Measurements from ENCODE around the gene CPED1.

CPED1 gene

GRCh38 chr7:120992272-120992964, 3.9 kb downstream of the CPED1 start:
- peaks cover 54% of the 10 kb centered on the region for H3K4me1 ChIP-seq (ENCODE audit: control insufficient read depth, insufficient read depth, low read length)
- H3K9ac ChIP-seq (ENCODE audit: low read depth, low read length) = peak overlapping the region; percentile 87
- no peaks in the 10 kb centered on the region for H3K36me3 ChIP-seq (ENCODE audit: insufficient read depth, low read length)
- H3K27me3 ChIP-seq (ENCODE audit: control insufficient read depth, insufficient read depth, low read length) = no peaks in the 10 kb centered on the region
- no peaks in the 10 kb centered on the region for H3K9me3 ChIP-seq (replicated peaks; ENCODE audit: low read length)
- peak overlapping the region; percentile 88 for H3K4me2 ChIP-seq (ENCODE audit: low read length)
- H3K4me3 ChIP-seq (ENCODE audit: low read length) = peak overlapping the region; percentile 70

GRCh38 chr7:120992965-120993494, 4.5 kb downstream of the CPED1 start:
- no peaks in the 10 kb centered on the region for H3K36me3 ChIP-seq (ENCODE audit: insufficient read depth, low read length)
- H3K27me3 ChIP-seq (ENCODE audit: control insufficient read depth, insufficient read depth, low read length) = no peaks in the 10 kb centered on the region
- H3K9ac ChIP-seq (ENCODE audit: low read depth, low read length) = peak overlapping the region; percentile 87
- peaks cover 51% of the 10 kb centered on the region for H3K4me1 ChIP-seq (ENCODE audit: control insufficient read depth, insufficient read depth, low read length)
- peak overlapping the region; percentile 70 for H3K4me3 ChIP-seq (ENCODE audit: low read length)
- H3K4me2 ChIP-seq (ENCODE audit: low read length) = peak overlapping the region; percentile 88
- H3K9me3 ChIP-seq (replicated peaks; ENCODE audit: low read length) = no peaks in the 10 kb centered on the region

GRCh38 chr7:120993553-120994191, 5.2 kb downstream of the CPED1 start:
- Histone ChIP-seq H3K27me3 (ENCODE audit: control insufficient read depth, insufficient read depth, low read length) (no peaks in the 10 kb centered on the region), H3K4me3 (ENCODE audit: low read length) (peak overlapping the region; percentile 18), H3K4me1 (ENCODE audit: control insufficient read depth, insufficient read depth, low read length) (peaks cover 48% of the 10 kb centered on the region), H3K4me2 (ENCODE audit: low read length) (peak overlapping the region; percentile 88), H3K9ac (ENCODE audit: low read depth, low read length) (no peak overlapping the region), H3K9me3 (replicated peaks; ENCODE audit: low read length) (no peaks in the 10 kb centered on the region), H3K36me3 (ENCODE audit: insufficient read depth, low read length) (no peaks in the 10 kb centered on the region)

- H3K9me3 ChIP-seq (replicated peaks; ENCODE audit: low read length) = no peaks in the 10 kb centered on the region
- no peak overlapping the region for H3K4me3 ChIP-seq (ENCODE audit: low read length)
- H3K9ac ChIP-seq (ENCODE audit: low read depth, low read length) = no peak overlapping the region
- H3K27me3 ChIP-seq (ENCODE audit: control insufficient read depth, insufficient read depth, low read length) = no peaks in the 10 kb centered on the region
- H3K36me3 ChIP-seq (ENCODE audit: insufficient read depth, low read length) = no peaks in the 10 kb centered on the region
- H3K4me1 ChIP-seq (ENCODE audit: control insufficient read depth, insufficient read depth, low read length) = peaks cover 48% of the 10 kb centered on the region
- no peak overlapping the region for H3K4me2 ChIP-seq (ENCODE audit: low read length)
Observed at GRCh38 chr7:120994512-120995410, 6.2 kb downstream of the CPED1 start.

GRCh38 chr7:120995654-120996053, 7.1 kb downstream of the CPED1 start:
- Histone ChIP-seq H3K9ac (ENCODE audit: low read depth, low read length) (no peak overlapping the region), H3K4me1 (ENCODE audit: control insufficient read depth, insufficient read depth, low read length) (peaks cover 50% of the 10 kb centered on the region), H3K36me3 (ENCODE audit: insufficient read depth, low read length) (no peaks in the 10 kb centered on the region), H3K4me2 (ENCODE audit: low read length) (no peak overlapping the region), H3K4me3 (ENCODE audit: low read length) (no peak overlapping the region), H3K27me3 (ENCODE audit: control insufficient read depth, insufficient read depth, low read length) (no peaks in the 10 kb centered on the region), H3K9me3 (replicated peaks; ENCODE audit: low read length) (no peaks in the 10 kb centered on the region)

GRCh38 chr7:120996333-120996987, 7.9 kb downstream of the CPED1 start:
- H3K27me3 ChIP-seq (ENCODE audit: control insufficient read depth, insufficient read depth, low read length) = no peaks in the 10 kb centered on the region
- peak overlapping the region; percentile 28 for H3K4me2 ChIP-seq (ENCODE audit: low read length)
- H3K9me3 ChIP-seq (replicated peaks; ENCODE audit: low read length) = no peaks in the 10 kb centered on the region
- no peak overlapping the region for H3K4me3 ChIP-seq (ENCODE audit: low read length)
- H3K4me1 ChIP-seq (ENCODE audit: control insufficient read depth, insufficient read depth, low read length) = peaks cover 53% of the 10 kb centered on the region
- H3K9ac ChIP-seq (ENCODE audit: low read depth, low read length) = no peak overlapping the region
- no peaks in the 10 kb centered on the region for H3K36me3 ChIP-seq (ENCODE audit: insufficient read depth, low read length)

- Histone ChIP-seq H3K36me3 (ENCODE audit: insufficient read depth, low read length) (no peaks in the 10 kb centered on the region), H3K4me2 (ENCODE audit: low read length) (no peak overlapping the region), H3K9me3 (replicated peaks; ENCODE audit: low read length) (no peaks in the 10 kb centered on the region), H3K27me3 (ENCODE audit: control insufficient read depth, insufficient read depth, low read length) (no peaks in the 10 kb centered on the region), H3K4me3 (ENCODE audit: low read length) (no peak overlapping the region), H3K9ac (ENCODE audit: low read depth, low read length) (no peak overlapping the region), H3K4me1 (ENCODE audit: control insufficient read depth, insufficient read depth, low read length) (peaks cover 57% of the 10 kb centered on the region)
Observed at GRCh38 chr7:120996988-120997345, 8.5 kb downstream of the CPED1 start.

- Histone ChIP-seq H3K9me3 (replicated peaks; ENCODE audit: low read length) (no peaks in the 10 kb centered on the region), H3K4me2 (ENCODE audit: low read length) (no peak overlapping the region), H3K4me1 (ENCODE audit: control insufficient read depth, insufficient read depth, low read length) (peaks cover 57% of the 10 kb centered on the region), H3K27me3 (ENCODE audit: control insufficient read depth, insufficient read depth, low read length) (no peaks in the 10 kb centered on the region), H3K9ac (ENCODE audit: low read depth, low read length) (no peak overlapping the region), H3K36me3 (ENCODE audit: insufficient read depth, low read length) (no peaks in the 10 kb centered on the region), H3K4me3 (ENCODE audit: low read length) (no peak overlapping the region)
Observed at GRCh38 chr7:120997882-120998474, 9.5 kb downstream of the CPED1 start.

GRCh38 chr7:120998520-120998919, 10.0 kb downstream of the CPED1 start:
- H3K9ac ChIP-seq (ENCODE audit: low read depth, low read length) = no peak overlapping the region
- H3K4me1 ChIP-seq (ENCODE audit: control insufficient read depth, insufficient read depth, low read length) = peaks cover 57% of the 10 kb centered on the region
- no peak overlapping the region for H3K4me3 ChIP-seq (ENCODE audit: low read length)
- H3K27me3 ChIP-seq (ENCODE audit: control insufficient read depth, insufficient read depth, low read length) = no peaks in the 10 kb centered on the region
- H3K9me3 ChIP-seq (replicated peaks; ENCODE audit: low read length) = no peaks in the 10 kb centered on the region
- H3K36me3 ChIP-seq (ENCODE audit: insufficient read depth, low read length) = no peaks in the 10 kb centered on the region
- H3K4me2 ChIP-seq (ENCODE audit: low read length) = no peak overlapping the region

GRCh38 chr7:120998996-120999565, 10.6 kb downstream of the CPED1 start:
- Histone ChIP-seq H3K4me2 (ENCODE audit: low read length) (no peak overlapping the region), H3K36me3 (ENCODE audit: insufficient read depth, low read length) (no peaks in the 10 kb centered on the region), H3K27me3 (ENCODE audit: control insufficient read depth, insufficient read depth, low read length) (no peaks in the 10 kb centered on the region), H3K9ac (ENCODE audit: low read depth, low read length) (peak overlapping the region; percentile 65), H3K9me3 (replicated peaks; ENCODE audit: low read length) (no peaks in the 10 kb centered on the region), H3K4me3 (ENCODE audit: low read length) (no peak overlapping the region), H3K4me1 (ENCODE audit: control insufficient read depth, insufficient read depth, low read length) (peaks cover 59% of the 10 kb centered on the region)

All from skeletal muscle satellite cell (primary cell).